Smooth muscle cell (in vitro differentiated cells): ENCODE results near the gene PTPRE. TPM values are rescaled to one million over a fixed set of nuclear protein-coding genes. Genes with fewer than 3 reads are reported as not detected.

Source experiments
- DNase-seq: peaks from one replicate; lab custom pipeline; 2025; ENCODE audit not compliant: unreplicated experiment; lab: John Stamatoyannopoulos, UW
- H2AFZ ChIP-seq: fragments of 200-600 bp; sonication (generic); 2 replicates; pipeline ENCODE4 v1.6.0; 2016; ENCODE audit warnings: antibody characterized with exemption, low read depth, mild to moderate bottlenecking
- H3F3A ChIP-seq: fragments of 200-600 bp; sonication (generic); 2 replicates; pipeline ENCODE4 v1.6.0; 2017; ENCODE audit warnings: antibody characterized with exemption, low read depth
- H3K27ac ChIP-seq: fragments of 200-600 bp; sonication (generic); 2 replicates; pipeline ENCODE4 v1.5.1; 2016; ENCODE audit warnings: low read depth, mild to moderate bottlenecking
- H3K27me3 ChIP-seq: fragments of 200-600 bp; sonication (generic); 2 replicates; pipeline ENCODE4 v1.6.1; 2016; ENCODE audit warnings: low read depth, mild to moderate bottlenecking
- H3K36me3 ChIP-seq: fragments of 200-600 bp; sonication (generic); 2 replicates; pipeline ENCODE4 v1.5.1; 2016; ENCODE audit warnings: low read depth
- H3K4me1 ChIP-seq: fragments of 200-600 bp; sonication (generic); 2 replicates; pipeline ENCODE4 v1.5.1; 2016; ENCODE audit warnings: low read depth
- H3K4me2 ChIP-seq: fragments of 200-600 bp; sonication (generic); 2 replicates; pipeline ENCODE4 v1.6.0; 2016; ENCODE audit warnings: mild to moderate bottlenecking
- H3K4me3 ChIP-seq: fragments of 200-600 bp; sonication (generic); 2 replicates; pipeline ENCODE4 v1.5.1; 2016; ENCODE audit warnings: mild to moderate bottlenecking
- H3K79me2 ChIP-seq: fragments of 200-600 bp; sonication (generic); 2 replicates; pipeline ENCODE4 v1.6.0; 2016; ENCODE audit warnings: low read depth, mild to moderate bottlenecking
- H3K9ac ChIP-seq: fragments of 200-600 bp; sonication (generic); 2 replicates; pipeline ENCODE4 v1.6.0; 2016; ENCODE audit warnings: low read depth
- H3K9me3 ChIP-seq: fragments of 200-600 bp; sonication (generic); replicated peaks from 2 replicates; pipeline ENCODE4 v1.5.1; 2016; ENCODE audit warnings: low read depth
- H4K20me1 ChIP-seq: fragments of 200-600 bp; sonication (generic); 2 replicates; pipeline ENCODE4 v1.6.0; 2016; ENCODE audit warnings: low read depth
- CTCF ChIP-seq: fragments of 200-600 bp; sonication (generic); IDR thresholded peaks from 2 replicates; pipeline ENCODE4 v1.5.1; 2017; ENCODE audit warnings: borderline replicate concordance, mild to moderate bottlenecking, antibody characterized with exemption; ENCODE audit not compliant: insufficient read depth, poor library complexity, severe bottlenecking
- WGBS: methylation state at CpG from one replicate; pipeline ENCODE4 v1.1.7; 2016; ENCODE audit warnings: low lambda C conversion rate; 5-methylcytosine and 5-hydroxymethylcytosine counted together
- polyA plus RNA-seq: library from polyadenylated mRNA; unstranded; fragments of >200 nt; fragmentation: Nextera tagmentation; extraction: Ambion mirVana; gene quantifications from 2 replicates; pipeline ENCODE4 v1.2.1, GENCODE V29; 2016
- total RNA-seq: library from RNA; depleted of rRNA; stranded (reverse); fragments of >200 nt; gene quantifications from 2 replicates; pipeline ENCODE4 v1.2.3, GENCODE V29; 2014

Gene PTPRE
- total and polyA plus RNA-seq, 2 experiments from 2014 or later, result 17.1 to 22.7 TPM

- no peaks in the 10 kb centered on the region for H3K4me1 ChIP-seq
- no peak for DNase-seq
- 94% methylated on average over 14 of the region's 14 CpGs for WGBS
Observed at GRCh38 chr10:128072941-128073645, 166.2 kb downstream of the PTPRE start.

GRCh38 chr10:128073890-128074289, 167.0 kb downstream of the PTPRE start:
- Histone ChIP-seq H3F3A (no peaks in the 10 kb centered on the region), H3K27ac (no peak overlapping the region), H3K4me2 (no peak overlapping the region), H4K20me1 (no peaks in the 10 kb centered on the region), H3K4me1 (no peaks in the 10 kb centered on the region), H3K9ac (no peak overlapping the region), H3K4me3 (no peak overlapping the region), H3K27me3 (no peaks in the 10 kb centered on the region), H3K79me2 (no peaks in the 10 kb centered on the region), H3K9me3 (no peaks in the 10 kb centered on the region), H3K36me3 (peaks cover 20% of the 10 kb centered on the region), H2AFZ (no peak overlapping the region)
- no peak for DNase-seq
- TF ChIP-seq CTCF, result no peak
- 93% methylated on average over 2 of the region's 2 CpGs for WGBS

More at GRCh38 chr10:128072941-128073645, 166.2 kb downstream of the PTPRE start:
- no peaks in the 10 kb centered on the region for H4K20me1 ChIP-seq
- H3K4me2 ChIP-seq, result no peak overlapping the region
- no peaks in the 10 kb centered on the region for H3K79me2 ChIP-seq
- H3K27ac ChIP-seq, result no peak overlapping the region
- peaks cover 20% of the 10 kb centered on the region for H3K36me3 ChIP-seq
- H2AFZ ChIP-seq, result no peak overlapping the region
- H3K9ac ChIP-seq, result no peak overlapping the region
- no peaks in the 10 kb centered on the region for H3K27me3 ChIP-seq
- H3F3A ChIP-seq, result no peaks in the 10 kb centered on the region
- H3K9me3 ChIP-seq, result no peaks in the 10 kb centered on the region
- TF ChIP-seq CTCF, result no peak
- H3K4me3 ChIP-seq, result no peak overlapping the region

GRCh38 chr10:128074589-128074988, 167.7 kb downstream of the PTPRE start:
- H3K27ac ChIP-seq, result no peak overlapping the region
- no peak overlapping the region for H2AFZ ChIP-seq
- TF ChIP-seq CTCF, result no peak
- no peaks in the 10 kb centered on the region for H4K20me1 ChIP-seq
- H3F3A ChIP-seq, result no peaks in the 10 kb centered on the region
- H3K9me3 ChIP-seq, result no peaks in the 10 kb centered on the region
- H3K9ac ChIP-seq, result no peak overlapping the region
- peaks cover 20% of the 10 kb centered on the region for H3K36me3 ChIP-seq
- WGBS, result 98% methylated on average over 5 of the region's 5 CpGs
- H3K27me3 ChIP-seq, result no peaks in the 10 kb centered on the region
- H3K79me2 ChIP-seq, result no peaks in the 10 kb centered on the region
- no peak overlapping the region for H3K4me2 ChIP-seq
- H3K4me1 ChIP-seq, result no peaks in the 10 kb centered on the region
- no peak overlapping the region for H3K4me3 ChIP-seq
- DNase-seq, result no peak

- no peak for TF ChIP-seq CTCF
- H3K9ac ChIP-seq, result no peak overlapping the region
- no peaks in the 10 kb centered on the region for H3K9me3 ChIP-seq
- H3K4me3 ChIP-seq, result no peak overlapping the region
- 94% methylated on average over 21 of the region's 21 CpGs for WGBS
- DNase-seq, result no peak
- peaks cover 20% of the 10 kb centered on the region for H3K36me3 ChIP-seq
- H4K20me1 ChIP-seq, result no peaks in the 10 kb centered on the region
- H3F3A ChIP-seq, result no peaks in the 10 kb centered on the region
- no peaks in the 10 kb centered on the region for H3K27me3 ChIP-seq
- no peak overlapping the region for H3K27ac ChIP-seq
- H2AFZ ChIP-seq, result no peak overlapping the region
- no peaks in the 10 kb centered on the region for H3K79me2 ChIP-seq
- no peak overlapping the region for H3K4me2 ChIP-seq
- H3K4me1 ChIP-seq, result no peaks in the 10 kb centered on the region
Observed at GRCh38 chr10:128077155-128077875, 170.4 kb downstream of the PTPRE start.
